IPS DF 6.9 (cell line): ENCODE measurements around the gene CCR7.

ENCODE experiments used
- DNase-seq: peaks from one replicate; pipeline ENCODE4 v3.0.0-alpha.2; 2013; ENCODE audit warnings: low read depth, low spot score
- H3K27ac ChIP-seq: one replicate; pipeline ENCODE4 v1.5.1; 2013; ENCODE audit warnings: low read length, control low read depth
- H3K27me3 ChIP-seq: 2 replicates; pipeline ENCODE4 v1.6.1; 2013; ENCODE audit warnings: mild to moderate bottlenecking, low read length; ENCODE audit not compliant: control insufficient read depth, insufficient read depth
- H3K36me3 ChIP-seq: 2 replicates; pipeline ENCODE4 v1.6.1; 2013; ENCODE audit warnings: low read length; ENCODE audit not compliant: control insufficient read depth, insufficient read depth
- H3K4me1 ChIP-seq: 2 replicates; pipeline ENCODE4 v1.6.1; 2013; ENCODE audit warnings: low read length; ENCODE audit not compliant: control insufficient read depth, insufficient read depth
- H3K4me3 ChIP-seq: 2 replicates; pipeline ENCODE4 v1.5.1; 2013; ENCODE audit warnings: mild to moderate bottlenecking, low read length
- H3K9me3 ChIP-seq: 2 replicates; pipeline ENCODE4 v1.6.1; 2013; ENCODE audit warnings: low read length, inconsistent platforms; ENCODE audit not compliant: control insufficient read depth, insufficient read depth
- WGBS: extraction: QIAGEN DNeasy Blood & Tissue Kit; methylation state at CpG from one replicate; pipeline ENCODE4 v1.1.7; 2013; ENCODE audit warnings: mixed read lengths, missing lambda C conversion rate; ENCODE audit not compliant: insufficient read length, insufficient coverage; 5-methylcytosine and 5-hydroxymethylcytosine counted together

Gene CCR7

GRCh38 chr17:40519089-40519775 lies 46.0 kb downstream of the CCR7 start:
- Histone ChIP-seq H3K36me3 (no peaks in the 10 kb centered on the region), H3K4me3 (no peak overlapping the region), H3K27me3 (no peaks in the 10 kb centered on the region), H3K9me3 (no peaks in the 10 kb centered on the region), H3K27ac (no peak overlapping the region), H3K4me1 (no peaks in the 10 kb centered on the region)
- WGBS = no CpG with 5 or more reads among the region's 5 CpGs
- no peak for DNase-seq

DNA sequence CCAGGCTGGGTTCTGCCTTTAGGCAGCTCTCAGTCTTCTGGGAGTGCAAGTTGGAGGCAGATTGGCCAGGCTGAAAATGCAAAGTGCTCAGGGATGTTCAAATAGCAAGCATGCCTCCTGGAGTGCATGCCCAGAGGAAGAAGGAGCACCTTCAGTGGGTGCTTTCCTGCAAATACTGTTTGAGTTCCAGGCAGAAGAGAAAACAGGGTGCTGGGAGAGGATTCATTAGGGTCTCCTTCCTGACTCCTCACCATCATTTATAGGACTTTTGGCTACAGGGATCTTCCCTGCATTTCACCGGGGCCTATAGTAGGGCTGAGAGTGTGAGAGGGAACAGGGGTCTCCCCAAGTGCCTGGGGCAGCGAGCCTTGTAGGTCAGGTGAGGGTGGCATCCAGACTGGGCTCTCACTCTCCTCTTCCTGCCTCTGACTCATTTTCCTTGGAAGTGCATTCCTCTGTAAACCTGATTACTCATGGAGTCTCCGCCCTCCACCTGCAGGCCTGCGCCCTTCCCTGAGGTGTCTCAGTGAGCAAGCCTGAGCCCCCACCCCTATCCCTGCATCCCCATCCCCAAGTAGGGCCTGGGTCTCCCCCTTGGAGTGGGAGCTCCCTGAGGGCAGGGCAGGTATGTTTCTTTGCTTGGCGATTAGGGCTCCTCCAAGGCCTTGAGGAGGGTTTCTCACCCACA lies 46.7 kb downstream of the CCR7 start:
- H3K4me1 ChIP-seq = no peaks in the 10 kb centered on the region
- no CpG with 5 or more reads among the region's 5 CpGs for WGBS
- no peaks in the 10 kb centered on the region for H3K27me3 ChIP-seq
- DNase-seq = no peak
- no peaks in the 10 kb centered on the region for H3K9me3 ChIP-seq
- no peaks in the 10 kb centered on the region for H3K36me3 ChIP-seq
- H3K4me3 ChIP-seq = no peak overlapping the region
- no peak overlapping the region for H3K27ac ChIP-seq

DNA sequence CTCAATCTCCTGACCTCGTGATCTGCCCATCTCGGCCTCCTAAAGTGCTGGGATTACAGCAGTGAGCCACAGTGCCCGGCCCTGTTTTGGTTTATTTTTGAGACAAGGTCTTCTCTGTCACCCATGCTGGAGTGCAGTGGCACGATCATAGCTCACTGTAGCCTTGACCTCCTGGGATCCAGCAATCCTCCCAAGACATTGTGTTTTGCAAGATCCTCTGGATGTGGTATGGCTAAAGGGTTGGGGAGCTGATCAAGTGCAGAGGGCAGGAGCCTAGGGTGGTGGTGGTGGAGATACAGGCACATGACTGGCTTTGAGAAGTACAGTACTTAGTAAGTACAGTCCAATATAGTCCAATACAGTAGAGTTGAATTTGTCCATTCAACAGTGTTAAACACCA lies 47.3 kb downstream of the CCR7 start:
- Histone ChIP-seq H3K9me3 (no peaks in the 10 kb centered on the region), H3K27ac (no peak overlapping the region), H3K4me3 (no peak overlapping the region), H3K36me3 (no peaks in the 10 kb centered on the region), H3K4me1 (no peaks in the 10 kb centered on the region), H3K27me3 (no peaks in the 10 kb centered on the region)
- no CpG with 5 or more reads among the region's 4 CpGs for WGBS
- DNase-seq = no peak

DNA sequence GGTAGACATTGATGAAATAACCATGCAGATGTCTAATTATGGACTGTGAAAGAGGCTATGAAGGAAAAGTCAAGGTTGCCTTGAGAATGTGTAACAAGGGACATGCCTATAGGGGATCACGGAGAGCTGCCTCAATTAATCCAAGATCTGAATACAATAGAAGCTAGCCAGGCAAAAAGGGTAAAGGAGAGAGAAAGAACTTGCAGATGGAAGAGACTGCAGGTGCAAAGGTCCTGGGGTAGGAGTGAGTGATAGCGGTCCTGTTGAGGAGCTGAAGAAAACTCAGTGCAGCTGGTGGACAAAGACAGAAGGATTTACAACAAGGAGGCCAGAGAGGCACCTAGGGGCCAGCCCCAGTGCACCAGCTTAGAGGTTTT lies 48.0 kb downstream of the CCR7 start:
- no peak for DNase-seq
- no peaks in the 10 kb centered on the region for H3K36me3 ChIP-seq
- H3K4me3 ChIP-seq = no peak overlapping the region
- no CpG with 5 or more reads among the region's 2 CpGs for whole genome bisulfite sequencing
- no peaks in the 10 kb centered on the region for H3K4me1 ChIP-seq
- H3K27me3 ChIP-seq = no peaks in the 10 kb centered on the region
- no peaks in the 10 kb centered on the region for H3K9me3 ChIP-seq
- H3K27ac ChIP-seq = no peak overlapping the region

GRCh38 chr17:40516581-40517285 lies 48.5 kb downstream of the CCR7 start:
- DNase-seq = no peak
- no CpG with 5 or more reads among the region's 3 CpGs for WGBS
- H3K4me3 ChIP-seq = no peak overlapping the region
- H3K4me1 ChIP-seq = peaks cover under 1% of the 10 kb centered on the region; the same call in 1 of the 2 replicates
- H3K9me3 ChIP-seq = no peaks in the 10 kb centered on the region
- no peaks in the 10 kb centered on the region for H3K36me3 ChIP-seq
- H3K27ac ChIP-seq = no peak overlapping the region
- no peaks in the 10 kb centered on the region for H3K27me3 ChIP-seq

- H3K27me3 ChIP-seq = no peaks in the 10 kb centered on the region
- no CpG with 5 or more reads among the region's 11 CpGs for WGBS
- peaks cover 2% of the 10 kb centered on the region; the same call in 1 of the 2 replicates for H3K4me1 ChIP-seq
- no peaks in the 10 kb centered on the region for H3K9me3 ChIP-seq
- DNase-seq = no peak
- no peak overlapping the region for H3K4me3 ChIP-seq
- no peak overlapping the region for H3K27ac ChIP-seq
- H3K36me3 ChIP-seq = no peaks in the 10 kb centered on the region
Measured at GRCh38 chr17:40515491-40516041, 49.7 kb downstream of the CCR7 start.

GRCh38 chr17:40515011-40515410 lies 50.3 kb downstream of the CCR7 start:
- WGBS = no CpG with 5 or more reads among the region's 4 CpGs
- no peak overlapping the region for H3K27ac ChIP-seq
- no peak overlapping the region for H3K4me3 ChIP-seq
- peaks cover 4% of the 10 kb centered on the region for H3K4me1 ChIP-seq
- H3K27me3 ChIP-seq = no peaks in the 10 kb centered on the region
- H3K36me3 ChIP-seq = no peaks in the 10 kb centered on the region
- H3K9me3 ChIP-seq = no peaks in the 10 kb centered on the region
- DNase-seq = no peak

- Histone ChIP-seq H3K4me1 (peaks cover 4% of the 10 kb centered on the region), H3K9me3 (no peaks in the 10 kb centered on the region), H3K27me3 (no peaks in the 10 kb centered on the region), H3K27ac (no peak overlapping the region), H3K36me3 (no peaks in the 10 kb centered on the region), H3K4me3 (no peak overlapping the region)
- no peak for DNase-seq
- no CpG with 5 or more reads among the region's 7 CpGs for WGBS
Measured at GRCh38 chr17:40514013-40514875, 51.0 kb downstream of the CCR7 start.

DNA sequence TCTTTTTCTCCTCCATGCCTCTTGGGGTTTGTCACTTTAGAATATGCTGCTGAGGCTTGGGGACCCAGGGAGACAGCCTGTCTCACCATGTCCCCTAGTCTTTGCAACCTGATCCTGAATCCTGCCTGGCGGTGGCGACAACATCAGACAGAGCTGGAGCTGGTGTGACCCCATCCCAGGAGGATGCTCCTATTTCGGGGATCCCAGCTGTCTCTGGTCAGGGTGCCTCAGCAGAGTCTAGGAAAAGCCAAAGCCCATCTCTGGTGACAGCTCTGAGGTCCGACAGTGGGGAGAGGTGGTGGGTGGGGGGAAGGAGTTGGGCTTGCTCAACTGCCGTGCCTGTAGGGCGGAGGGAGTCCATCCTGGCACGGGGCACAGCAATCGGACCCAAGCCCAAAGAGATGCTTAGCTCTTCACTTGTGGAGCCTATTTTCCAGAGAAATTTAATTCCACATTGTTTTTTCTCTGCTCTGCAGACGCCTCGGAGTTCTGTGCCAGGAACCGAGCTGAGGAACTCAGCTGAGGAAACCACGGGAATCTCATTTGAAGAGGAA lies 53.5 kb downstream of the CCR7 start:
- H3K4me1 ChIP-seq = peaks cover 4% of the 10 kb centered on the region
- H3K4me3 ChIP-seq = no peak overlapping the region
- no CpG with 5 or more reads among the region's 12 CpGs for WGBS
- no peaks in the 10 kb centered on the region for H3K36me3 ChIP-seq
- no peaks in the 10 kb centered on the region for H3K9me3 ChIP-seq
- no peak overlapping the region for H3K27ac ChIP-seq
- DNase-seq = no peak
- no peaks in the 10 kb centered on the region for H3K27me3 ChIP-seq
